Measurements from ENCODE around the gene STXBP2. TPM values are rescaled to one million over a fixed set of nuclear protein-coding genes. Genes with fewer than 3 reads are reported as not detected.

The STXBP2 gene
- total and polyA plus RNA-seq, 9 of the 15 experiments (the other 6 are each of a cell fraction or from before 2014, with no cell fraction given): 2.5 to 163 (median 71.3) TPM

DNA sequence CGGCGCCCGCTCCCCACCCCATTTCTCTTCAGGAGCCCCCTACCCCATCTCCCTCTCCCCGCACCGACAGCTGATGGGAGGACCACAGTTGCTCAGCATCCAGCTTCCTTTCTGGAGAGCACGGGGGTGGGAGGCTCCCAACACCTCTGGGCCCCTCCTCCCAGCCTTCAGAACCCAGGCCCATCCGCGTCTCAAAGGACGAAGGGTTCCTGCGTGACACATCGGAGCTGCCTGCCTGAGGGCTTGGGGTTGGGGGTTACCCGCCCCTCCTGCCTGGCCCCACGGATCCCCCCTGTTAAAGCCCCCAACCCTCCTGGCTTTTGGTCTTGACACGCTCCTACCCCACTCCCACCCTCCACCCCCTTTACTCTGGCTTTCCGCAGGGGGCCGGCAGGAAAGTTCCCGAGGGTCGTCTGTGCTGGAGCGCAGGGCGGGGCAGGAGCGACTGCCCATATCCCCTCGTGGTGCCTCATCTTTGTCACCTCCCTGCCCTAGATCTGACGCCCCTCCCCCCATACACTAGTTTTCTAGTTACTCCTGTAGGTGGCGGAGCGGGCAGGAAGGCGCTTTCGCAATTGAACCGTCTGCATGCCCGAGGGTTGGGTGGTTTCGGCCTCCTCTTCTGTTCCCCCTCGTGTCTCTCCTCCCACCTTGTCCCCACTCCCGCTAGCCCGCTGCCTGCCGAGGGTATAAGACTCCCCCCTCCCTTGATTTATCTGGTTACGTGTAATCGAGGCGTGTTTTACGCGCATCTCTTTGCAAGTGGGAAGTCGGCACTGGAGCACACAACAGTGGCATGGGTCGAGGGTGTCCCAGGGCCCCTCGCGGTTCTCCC lies 44.6 kb downstream of the STXBP2 start (continued):
- no peak for TF ChIP-seq RBM22 (IDR thresholded peaks at IDR 0.05; ENCODE audit: low read depth, low read length, poor library complexity, severe bottlenecking)
- TF ChIP-seq CBX8 (IDR thresholded peaks at IDR 0.05; ENCODE audit: borderline replicate concordance, extremely low read depth, low read depth, low read length, poor library complexity, severe bottlenecking): no peak
- no peak for TF ChIP-seq FUS (optimal IDR thresholded peaks at IDR 0.05; ENCODE audit: low read depth, low read length)
- TF ChIP-seq MTA3 (IDR thresholded peaks at IDR 0.05; ENCODE audit: borderline replicate concordance): no peak
- TF ChIP-seq RBM39 (optimal IDR thresholded peaks at IDR 0.05; ENCODE audit: low read depth, low read length): no peak
- TF ChIP-seq PTTG1 (tag; IDR thresholded peaks at IDR 0.05; ENCODE audit: low read depth): no peak
- TF ChIP-seq KAT2B (IDR thresholded peaks at IDR 0.05; ENCODE audit: low read depth, low read length): no peak
- TF ChIP-seq ZNF77 (CRISPR knock-in tag; IDR thresholded peaks at IDR 0.05): no peak
- no peak for TF ChIP-seq ZNF197 (CRISPR knock-in tag; IDR thresholded peaks at IDR 0.05; ENCODE audit: low read depth)
- TF ChIP-seq, protein P1, sequence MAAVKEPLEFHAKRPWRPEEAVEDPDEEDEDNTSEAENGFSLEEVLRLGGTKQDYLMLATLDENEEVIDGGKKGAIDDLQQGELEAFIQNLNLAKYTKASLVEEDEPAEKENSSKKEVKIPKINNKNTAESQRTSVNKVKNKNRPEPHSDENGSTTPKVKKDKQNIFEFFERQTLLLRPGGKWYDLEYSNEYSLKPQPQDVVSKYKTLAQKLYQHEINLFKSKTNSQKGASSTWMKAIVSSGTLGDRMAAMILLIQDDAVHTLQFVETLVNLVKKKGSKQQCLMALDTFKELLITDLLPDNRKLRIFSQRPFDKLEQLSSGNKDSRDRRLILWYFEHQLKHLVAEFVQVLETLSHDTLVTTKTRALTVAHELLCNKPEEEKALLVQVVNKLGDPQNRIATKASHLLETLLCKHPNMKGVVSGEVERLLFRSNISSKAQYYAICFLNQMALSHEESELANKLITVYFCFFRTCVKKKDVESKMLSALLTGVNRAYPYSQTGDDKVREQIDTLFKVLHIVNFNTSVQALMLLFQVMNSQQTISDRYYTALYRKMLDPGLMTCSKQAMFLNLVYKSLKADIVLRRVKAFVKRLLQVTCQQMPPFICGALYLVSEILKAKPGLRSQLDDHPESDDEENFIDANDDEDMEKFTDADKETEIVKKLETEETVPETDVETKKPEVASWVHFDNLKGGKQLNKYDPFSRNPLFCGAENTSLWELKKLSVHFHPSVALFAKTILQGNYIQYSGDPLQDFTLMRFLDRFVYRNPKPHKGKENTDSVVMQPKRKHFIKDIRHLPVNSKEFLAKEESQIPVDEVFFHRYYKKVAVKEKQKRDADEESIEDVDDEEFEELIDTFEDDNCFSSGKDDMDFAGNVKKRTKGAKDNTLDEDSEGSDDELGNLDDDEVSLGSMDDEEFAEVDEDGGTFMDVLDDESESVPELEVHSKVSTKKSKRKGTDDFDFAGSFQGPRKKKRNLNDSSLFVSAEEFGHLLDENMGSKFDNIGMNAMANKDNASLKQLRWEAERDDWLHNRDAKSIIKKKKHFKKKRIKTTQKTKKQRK (IDR thresholded peaks at IDR 0.05; ENCODE audit: borderline replicate concordance, low read depth, low read length): no peak
- no peak for TF ChIP-seq ZNF507 (tag; conservative IDR thresholded peaks at IDR 0.05)
- TF ChIP-seq ARNT (IDR thresholded peaks at IDR 0.05): no peak
- TF ChIP-seq HEY1 (CRISPR knock-in tag; IDR thresholded peaks at IDR 0.05; ENCODE audit: borderline replicate concordance): no peak
- 0 out of 2 replicates have a peak, but pooled peaks have one; percentile 7 for TF ChIP-seq NR3C1 (CRISPR knock-in tag; IDR thresholded peaks at IDR 0.05)
- TF ChIP-seq ZNF717 (CRISPR knock-in tag; IDR thresholded peaks at IDR 0.05): no peak
- no peak for TF ChIP-seq ZNF436 (CRISPR knock-in tag; IDR thresholded peaks at IDR 0.05)
- TF ChIP-seq, protein P2, sequence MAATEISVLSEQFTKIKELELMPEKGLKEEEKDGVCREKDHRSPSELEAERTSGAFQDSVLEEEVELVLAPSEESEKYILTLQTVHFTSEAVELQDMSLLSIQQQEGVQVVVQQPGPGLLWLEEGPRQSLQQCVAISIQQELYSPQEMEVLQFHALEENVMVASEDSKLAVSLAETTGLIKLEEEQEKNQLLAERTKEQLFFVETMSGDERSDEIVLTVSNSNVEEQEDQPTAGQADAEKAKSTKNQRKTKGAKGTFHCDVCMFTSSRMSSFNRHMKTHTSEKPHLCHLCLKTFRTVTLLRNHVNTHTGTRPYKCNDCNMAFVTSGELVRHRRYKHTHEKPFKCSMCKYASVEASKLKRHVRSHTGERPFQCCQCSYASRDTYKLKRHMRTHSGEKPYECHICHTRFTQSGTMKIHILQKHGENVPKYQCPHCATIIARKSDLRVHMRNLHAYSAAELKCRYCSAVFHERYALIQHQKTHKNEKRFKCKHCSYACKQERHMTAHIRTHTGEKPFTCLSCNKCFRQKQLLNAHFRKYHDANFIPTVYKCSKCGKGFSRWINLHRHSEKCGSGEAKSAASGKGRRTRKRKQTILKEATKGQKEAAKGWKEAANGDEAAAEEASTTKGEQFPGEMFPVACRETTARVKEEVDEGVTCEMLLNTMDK (IDR thresholded peaks at IDR 0.05; ENCODE audit: borderline replicate concordance, insufficient read depth, low read depth, low read length, poor library complexity, severe bottlenecking): peak; percentile 92
- TF ChIP-seq, protein P3, sequence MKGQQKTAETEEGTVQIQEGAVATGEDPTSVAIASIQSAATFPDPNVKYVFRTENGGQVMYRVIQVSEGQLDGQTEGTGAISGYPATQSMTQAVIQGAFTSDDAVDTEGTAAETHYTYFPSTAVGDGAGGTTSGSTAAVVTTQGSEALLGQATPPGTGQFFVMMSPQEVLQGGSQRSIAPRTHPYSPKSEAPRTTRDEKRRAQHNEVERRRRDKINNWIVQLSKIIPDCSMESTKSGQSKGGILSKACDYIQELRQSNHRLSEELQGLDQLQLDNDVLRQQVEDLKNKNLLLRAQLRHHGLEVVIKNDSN (CRISPR knock-in tag; IDR thresholded peaks at IDR 0.05): no peak
- TF ChIP-seq, protein P4, sequence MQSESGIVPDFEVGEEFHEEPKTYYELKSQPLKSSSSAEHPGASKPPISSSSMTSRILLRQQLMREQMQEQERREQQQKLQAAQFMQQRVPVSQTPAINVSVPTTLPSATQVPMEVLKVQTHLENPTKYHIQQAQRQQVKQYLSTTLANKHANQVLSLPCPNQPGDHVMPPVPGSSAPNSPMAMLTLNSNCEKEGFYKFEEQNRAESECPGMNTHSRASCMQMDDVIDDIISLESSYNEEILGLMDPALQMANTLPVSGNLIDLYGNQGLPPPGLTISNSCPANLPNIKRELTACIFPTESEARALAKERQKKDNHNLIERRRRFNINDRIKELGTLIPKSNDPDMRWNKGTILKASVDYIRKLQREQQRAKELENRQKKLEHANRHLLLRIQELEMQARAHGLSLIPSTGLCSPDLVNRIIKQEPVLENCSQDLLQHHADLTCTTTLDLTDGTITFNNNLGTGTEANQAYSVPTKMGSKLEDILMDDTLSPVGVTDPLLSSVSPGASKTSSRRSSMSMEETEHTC (IDR thresholded peaks at IDR 0.05): no peak
- TF ChIP-seq GABPB1 (CRISPR knock-in tag; IDR thresholded peaks at IDR 0.05): peak; percentile 40; the same call in 1 of the 2 replicates
